SIG-M5 treated with dmso at 0.1 percent for 504 hours (cell line): ENCODE measurements around the gene TSPAN2.

ENCODE experiments used
- DNase-seq: peaks from one replicate; lab custom pipeline; 2025; ENCODE audit not compliant: unreplicated experiment; lab: John Stamatoyannopoulos, UW

The TSPAN2 gene

GRCh38 chr1:115114308-115114707 is 25.0 kb upstream of the TSPAN2 start:
- no peak for DNase-seq

- no peak for DNase-seq
Measured at GRCh38 chr1:115113766-115114165, 24.5 kb upstream of the TSPAN2 start.

GRCh38 chr1:115112496-115113375 is 23.4 kb upstream of the TSPAN2 start:
- DNase-seq: no peak

GRCh38 chr1:115107516-115108260 is 18.4 kb upstream of the TSPAN2 start:
- peak; percentile 90 for DNase-seq

GRCh38 chr1:115105831-115106230 is 16.5 kb upstream of the TSPAN2 start:
- peak; percentile 25 for DNase-seq

- no peak for DNase-seq
Measured at GRCh38 chr1:115099693-115100050, 10.4 kb upstream of the TSPAN2 start.

GRCh38 chr1:115098979-115099692 is 9.8 kb upstream of the TSPAN2 start:
- DNase-seq: peak; percentile 84

- DNase-seq: no peak
Measured at GRCh38 chr1:115092175-115092574, 2.9 kb upstream of the TSPAN2 start.

- peak; percentile 45 for DNase-seq
Measured at GRCh38 chr1:115091572-115091971, 2.3 kb upstream of the TSPAN2 start.

GRCh38 chr1:115090956-115091355 is 1.7 kb upstream of the TSPAN2 start:
- no peak for DNase-seq

- DNase-seq: no peak
Measured at GRCh38 chr1:115090540-115090939, 1.2 kb upstream of the TSPAN2 start.

GRCh38 chr1:115090186-115090490 is 835 bp upstream of the TSPAN2 start:
- no peak for DNase-seq

- DNase-seq: no peak
Measured at GRCh38 chr1:115088871-115089419, 358 bp downstream of the TSPAN2 start.

GRCh38 chr1:115088115-115088778 is 1.1 kb downstream of the TSPAN2 start:
- DNase-seq: no peak

- DNase-seq: no peak
Measured at GRCh38 chr1:115086176-115086830, 3.0 kb downstream of the TSPAN2 start.

GRCh38 chr1:115084902-115085511 is 4.3 kb downstream of the TSPAN2 start:
- no peak for DNase-seq

GRCh38 chr1:115082949-115083348 is 6.4 kb downstream of the TSPAN2 start:
- DNase-seq: no peak

GRCh38 chr1:115078708-115079107 is 10.6 kb downstream of the TSPAN2 start:
- DNase-seq: no peak

- DNase-seq: no peak
Measured at GRCh38 chr1:115077984-115078330, 11.3 kb downstream of the TSPAN2 start.

- DNase-seq: no peak
Measured at GRCh38 chr1:115077286-115077983, 11.9 kb downstream of the TSPAN2 start.
